Ovary (tissue), 3 donors: Measurements from ENCODE around the gene IFITM1.
"Not testable (repeated sequence)": the region's sequence is repeated elsewhere in the genome, so short reads cannot be mapped to it uniquely, and the experiment has no call there.

Experiments
- CTCF ChIP-seq, 3 donors: fragments of 450-650 bp in 2 of 3; fragments of 200-600 bp in 1 of 3; IDR thresholded peaks; one replicate each; pipeline versions ENCODE4 v1.5.1 to v1.8.0; 2016 to 2022; ENCODE audit warnings: antibody characterized with exemption in 3 of 3, mild to moderate bottlenecking in 1 of 3
- EP300 ChIP-seq: sonication (generic); formaldehyde crosslinking; IDR thresholded peaks from one replicate; pipeline ENCODE4 v1.6.1; 2017; ENCODE audit warnings: antibody characterized with exemption
- POLR2A ChIP-seq: fragments of 450-650 bp; IDR thresholded peaks from one replicate; pipeline ENCODE4 v1.6.1; 2017; ENCODE audit warnings: antibody characterized with exemption, mild to moderate bottlenecking, moderate library complexity
- donor health status: DM: no; HTN: no; CAD: no.

- TF ChIP-seq CTCF (IDR thresholded peaks at IDR 0.05); POLR2A; EP300: not testable (repeated sequence)
These were observed 19.9 kb downstream of the IFITM1 start for GRCh38 chr11:333616-334263.
